IMR-90 (cell line): ENCODE data around the gene GAREM2. TPM values are rescaled to one million over a fixed set of nuclear protein-coding genes. Genes with fewer than 3 reads are reported as not detected.

Experiments used
- ATAC-seq: fragments of 200-7000 bp; cut with Tn5 transposase; 2 replicates; pipeline ENCODE4 v1.9.1; 2020; ENCODE audit warnings: low read depth, mild to moderate bottlenecking, moderate library complexity
- BruUV-seq: library from RNA; stranded (reverse); fragments of 400-500 nt; replicated peaks from 2 replicates; lab custom pipeline; 2021; lab: Mats Ljungman, UMichigan
- CTCF ChIA-PET: fragments of 300-600 bp; formaldehyde crosslinking; extraction: SDS; loops from one replicate; lab custom pipeline; 2021; ENCODE audit warnings: antibody characterized with exemption; lab: Yijun Ruan, JAX
- POLR2A ChIA-PET: fragments of 300-600 bp; sonication (Branson Sonifier 250); formaldehyde crosslinking; loops from one replicate; lab custom pipeline; 2022; ENCODE audit warnings: antibody characterized with exemption; ENCODE audit not compliant: unreplicated experiment; lab: Charles Lee
- DNase-seq: peaks from one replicate; pipeline ENCODE4 v3.0.0; 2013
- H2AFZ ChIP-seq: replicated peaks from 2 replicates; pipeline ENCODE3; 2013; ENCODE audit warnings: low read length, mild to moderate bottlenecking; ENCODE audit not compliant: poor library complexity
- H2AK5ac ChIP-seq: 2 replicates; pipeline ENCODE4 v1.6.1; 2013; ENCODE audit warnings: low read depth, low read length, inconsistent platforms
- H2AK9ac ChIP-seq: replicated peaks from 2 replicates; pipeline ENCODE3; 2013; ENCODE audit warnings: mild to moderate bottlenecking, low read depth, low read length, moderate library complexity; ENCODE audit not compliant: poor library complexity
- H2BK120ac ChIP-seq: 2 replicates; pipeline ENCODE4 v1.6.1; 2013; ENCODE audit warnings: low read depth, low read length, inconsistent platforms
- H2BK15ac ChIP-seq: 3 replicates; pipeline ENCODE4 v1.6.1; 2013; ENCODE audit warnings: low read depth, low read length, inconsistent platforms
- H2BK20ac ChIP-seq: 2 replicates; pipeline ENCODE4 v1.6.1; 2013; ENCODE audit warnings: low read depth, mild to moderate bottlenecking, inconsistent platforms, low read length, moderate library complexity
- H2BK5ac ChIP-seq: 2 replicates; pipeline ENCODE4 v1.6.1; 2013; ENCODE audit warnings: mild to moderate bottlenecking, low read depth, low read length, inconsistent platforms; ENCODE audit not compliant: poor library complexity, severe bottlenecking
- H3K14ac ChIP-seq: replicated peaks from 2 replicates; pipeline ENCODE4 v1.6.1; 2013; ENCODE audit warnings: low read depth, low read length, inconsistent platforms
- H3K18ac ChIP-seq: 2 replicates; pipeline ENCODE4 v1.6.1; 2013; ENCODE audit warnings: low read depth, low read length, control low read depth
- H3K23ac ChIP-seq: 2 replicates; pipeline ENCODE4 v1.6.1; 2013; ENCODE audit warnings: low read depth, low read length, inconsistent platforms
- H3K27ac ChIP-seq: 2 replicates; pipeline ENCODE4 v1.5.1; 2013; ENCODE audit warnings: mild to moderate bottlenecking, control low read depth, low read length; ENCODE audit not compliant: insufficient read depth
- H3K27me3 ChIP-seq: 2 replicates; pipeline ENCODE4 v1.6.1; 2013; ENCODE audit warnings: low read length; ENCODE audit not compliant: control insufficient read depth, insufficient read depth
- H3K36me3 ChIP-seq: 2 replicates; pipeline ENCODE4 v1.6.1; 2013; ENCODE audit warnings: low read length, mixed read lengths; ENCODE audit not compliant: control insufficient read depth, insufficient read depth
- H3K4ac ChIP-seq: 2 replicates; pipeline ENCODE4 v1.6.1; 2013; ENCODE audit warnings: low read depth, low read length, inconsistent platforms
- H3K4me1 ChIP-seq: 2 replicates; pipeline ENCODE4 v1.6.1; 2013; ENCODE audit warnings: low read length, mixed read lengths; ENCODE audit not compliant: control insufficient read depth, insufficient read depth
- H3K4me2 ChIP-seq: 2 replicates; pipeline ENCODE4 v1.6.1; 2013; ENCODE audit warnings: low read depth, mild to moderate bottlenecking, control low read depth, low read length, moderate library complexity
- H3K4me3 ChIP-seq: 2 replicates; pipeline ENCODE4 v1.5.1; 2013; ENCODE audit warnings: low read depth, mild to moderate bottlenecking, control low read depth, low read length, moderate library complexity; ENCODE audit not compliant: insufficient read depth
- H3K56ac ChIP-seq: 2 replicates; pipeline ENCODE4 v1.6.1; 2013; ENCODE audit warnings: low read length, inconsistent platforms; ENCODE audit not compliant: insufficient read depth; ENCODE audit errors: extremely low read depth
- H3K79me1 ChIP-seq, 2 experiments: 2 replicates each; pipeline ENCODE4 v1.6.1; 2013; ENCODE audit warnings: low read length in 2 of 2, inconsistent platforms in 1 of 2, low read depth in 1 of 2
- H3K9ac ChIP-seq: 2 replicates; pipeline ENCODE4 v1.6.1; 2013; ENCODE audit warnings: low read depth, low read length, control low read depth
- H3K9me1 ChIP-seq: 2 replicates; pipeline ENCODE4 v1.6.1; 2013; ENCODE audit warnings: low read length, inconsistent platforms; ENCODE audit not compliant: insufficient read depth
- H3K9me3 ChIP-seq: 2 replicates; pipeline ENCODE4 v1.6.1; 2013; ENCODE audit warnings: low read length; ENCODE audit not compliant: control insufficient read depth, insufficient read depth
- H4K20me1 ChIP-seq: 2 replicates; pipeline ENCODE4 v1.6.1; 2013; ENCODE audit warnings: low read length, inconsistent platforms; ENCODE audit not compliant: insufficient read depth
- H4K5ac ChIP-seq: 2 replicates; pipeline ENCODE4 v1.6.1; 2013; ENCODE audit warnings: mild to moderate bottlenecking, low read depth, low read length, control low read depth
- H4K8ac ChIP-seq, 2 experiments: 2 replicates each; pipeline ENCODE4 v1.6.1; 2013; ENCODE audit warnings: low read depth in 2 of 2, low read length in 2 of 2, control low read depth in 1 of 2, inconsistent platforms in 1 of 2
- H4K91ac ChIP-seq: 2 replicates; pipeline ENCODE4 v1.6.1; 2013; ENCODE audit warnings: low read depth, low read length, inconsistent platforms; ENCODE audit not compliant: insufficient read depth
- BHLHE40 ChIP-seq: fragments of 150-350 bp; IDR thresholded peaks from 2 replicates; pipeline ENCODE4 v1.6.1; 2016; ENCODE audit warnings: mild to moderate bottlenecking, low read depth, low read length
- CEBPB ChIP-seq: IDR thresholded peaks from 2 replicates; pipeline ENCODE4 v1.6.1; 2012; ENCODE audit warnings: low read depth, low read length, improper control_type of control experiment
- CHD1 ChIP-seq: IDR thresholded peaks from 2 replicates; pipeline ENCODE4 v1.6.1; 2012; ENCODE audit warnings: low read depth, low read length, improper control_type of control experiment
- ELK1 ChIP-seq: fragments of 150-350 bp; IDR thresholded peaks from 2 replicates; pipeline ENCODE4 v1.6.1; 2016; ENCODE audit warnings: low read depth, mild to moderate bottlenecking, low read length, moderate library complexity, borderline replicate concordance
- FOS ChIP-seq: fragments of 150-350 bp; IDR thresholded peaks from 2 replicates; pipeline ENCODE4 v1.6.1; 2016; ENCODE audit warnings: low read depth, low read length
- MAFK ChIP-seq: IDR thresholded peaks from 2 replicates; pipeline ENCODE4 v1.6.1; 2012; ENCODE audit warnings: low read depth, low read length, improper control_type of control experiment
- MAZ ChIP-seq: IDR thresholded peaks from 2 replicates; pipeline ENCODE4 v1.6.1; 2012; ENCODE audit warnings: low read depth, mild to moderate bottlenecking, low read length, improper control_type of control experiment, moderate library complexity, borderline replicate concordance
- MXI1 ChIP-seq: IDR thresholded peaks from 2 replicates; pipeline ENCODE4 v1.6.1; 2012; ENCODE audit warnings: low read depth, mild to moderate bottlenecking, low read length, moderate library complexity, borderline replicate concordance
- NFE2L2 ChIP-seq: fragments of 150-350 bp; IDR thresholded peaks from 2 replicates; pipeline ENCODE4 v1.6.1; 2016; ENCODE audit warnings: low read depth, mild to moderate bottlenecking, low read length
- POLR2A ChIP-seq: IDR thresholded peaks from 2 replicates; pipeline ENCODE4 v1.6.1; 2012; ENCODE audit warnings: mild to moderate bottlenecking, low read depth, low read length
- RAD21 ChIP-seq: IDR thresholded peaks from 2 replicates; pipeline ENCODE4 v1.6.1; 2012; ENCODE audit warnings: low read length, improper control_type of control experiment
- RCOR1 ChIP-seq: IDR thresholded peaks from 2 replicates; pipeline ENCODE4 v1.6.1; 2012; ENCODE audit warnings: mild to moderate bottlenecking, low read length, improper control_type of control experiment; ENCODE audit not compliant: insufficient replicate concordance
- RFX5 ChIP-seq: IDR thresholded peaks from 2 replicates; pipeline ENCODE4 v1.8.0; 2012; ENCODE audit warnings: low read depth, mild to moderate bottlenecking, low read length, moderate library complexity
- SMC3 ChIP-seq: fragments of 150-350 bp; IDR thresholded peaks from 2 replicates; pipeline ENCODE4 v1.6.1; 2016; ENCODE audit warnings: low read depth, mild to moderate bottlenecking, antibody characterized with exemption, low read length, moderate library complexity
- USF2 ChIP-seq: fragments of 150-350 bp; IDR thresholded peaks from 2 replicates; pipeline ENCODE4 v1.6.1; 2017; ENCODE audit warnings: mild to moderate bottlenecking, antibody characterized with exemption, low read length, low read depth
- WGBS, 2 experiments: methylation state at CpG; one replicate each; pipeline versions ENCODE4 v1.1.5 to v1.1.7; 2013; ENCODE audit warnings: missing lambda C conversion rate in 2 of 2; ENCODE audit not compliant: insufficient read length in 1 of 2; ENCODE audit errors: extremely low coverage in 2 of 2; 5-methylcytosine and 5-hydroxymethylcytosine counted together
- dilution Hi-C: fragments of 300-500 bp; cut with HindIII; formaldehyde crosslinking; loops from one replicate; pipeline ENCODE4 v1.14.3; 2018; ENCODE audit warnings: low sequenced_read_pairs; ENCODE audit not compliant: unreplicated experiment
- in situ Hi-C: fragments of 300-500 bp; cut with MboI; formaldehyde crosslinking; loops from 3 replicates; pipeline ENCODE4 v1.14.3; 2019; ENCODE audit warnings: low sequenced_read_pairs, inconsistent platforms, mixed read lengths
- intact Hi-C: fragments of 100-400 bp; cut with micrococcal nuclease; formaldehyde crosslinking; loops from 2 replicates; pipeline ENCODE4 v1.10.0; 2022
- polyA plus RNA-seq, 3 experiments: library from polyadenylated mRNA; depleted of rRNA; stranded (reverse); fragments of >200 nt; gene quantifications; 2 replicates each; pipeline ENCODE4 v1.2.3, GENCODE V29; 2012; ENCODE audit warnings: low replicate concordance in 1 of 3
- total RNA-seq: library from RNA; depleted of rRNA; stranded (reverse); fragments of >200 nt; gene quantifications from 2 replicates; pipeline ENCODE4 v1.2.3, GENCODE V29; 2012
- TF ChIP-seq, protein P1 (sequence below): conservative IDR thresholded peaks from 2 replicates; pipeline ENCODE4 v1.5.1; 2012; ENCODE audit warnings: mild to moderate bottlenecking, low read depth, low read length, improper control_type of control experiment

GAREM2 gene
- total and polyA plus RNA-seq, 2 of the 4 experiments (the other 2 are of a cell fraction) = 0.36 to 1.8 TPM

DNA sequence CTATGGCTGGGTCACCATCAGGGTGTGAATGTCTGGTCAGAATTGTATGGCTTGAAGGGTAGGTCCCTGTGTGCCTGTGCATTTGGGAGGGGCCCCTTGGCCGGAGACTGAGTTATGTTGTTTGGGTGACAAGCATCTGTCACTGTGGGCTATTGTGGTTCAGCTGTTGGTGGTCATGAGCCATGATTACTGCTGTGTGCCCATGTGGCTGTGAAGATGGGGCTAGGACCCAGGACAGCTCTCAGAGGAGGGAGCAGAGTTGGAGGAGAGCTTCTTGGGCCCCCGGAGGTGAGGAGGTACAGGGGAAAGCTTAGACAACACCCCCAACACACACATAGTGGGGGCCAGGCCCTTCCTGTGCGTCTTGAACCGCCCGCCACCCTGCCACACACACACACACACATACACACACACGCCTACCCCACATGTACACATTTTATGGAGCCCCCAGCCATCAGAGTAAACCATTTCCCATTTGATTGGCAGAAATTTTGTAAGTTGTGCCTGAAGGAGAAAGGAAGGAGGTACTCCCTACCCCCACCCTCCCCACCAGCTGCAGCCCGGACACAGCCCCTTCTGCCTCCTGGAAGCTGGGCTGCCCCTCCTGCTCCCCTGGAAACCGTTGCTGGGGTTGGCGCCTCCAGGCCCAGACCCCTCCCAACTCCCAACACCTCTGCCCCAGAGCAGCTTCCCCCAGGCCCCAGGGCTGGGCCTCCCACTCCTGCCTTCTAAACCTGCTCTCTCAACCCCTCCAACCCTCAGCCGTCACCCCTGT, 2.0 kb downstream of the GAREM2 start:
- H4K8ac ChIP-seq = no peak overlapping the region
- no peak overlapping the region for H3K56ac ChIP-seq
- H3K4me2 ChIP-seq = no peak overlapping the region
- no peak overlapping the region for H2BK120ac ChIP-seq
- intact Hi-C loops (no loop called here), dilution Hi-C loops (no loop called here), in situ Hi-C loops (no loop called here)
- H3K9ac ChIP-seq = no peak overlapping the region
- no peak overlapping the region for H2AFZ ChIP-seq
- H2BK15ac ChIP-seq = no peak overlapping the region
- BruUV-seq = no TSS peak
- no peak overlapping the region for H4K5ac ChIP-seq
- H2BK20ac ChIP-seq = no peak overlapping the region
- no peaks in the 10 kb centered on the region for H3K79me1 ChIP-seq
- ATAC-seq = no peak
- H3K27me3 ChIP-seq = peaks cover 58% of the 10 kb centered on the region
- H3K4ac ChIP-seq = no peak overlapping the region
- no peak overlapping the region for H3K27ac ChIP-seq
- no peak overlapping the region for H3K18ac ChIP-seq
- H3K14ac ChIP-seq = no peak overlapping the region
- no peak overlapping the region for H3K23ac ChIP-seq
- H3K9me1 ChIP-seq = no peaks in the 10 kb centered on the region
- no peaks in the 10 kb centered on the region; the same call in 1 of the 2 replicates for H3K9me3 ChIP-seq
- H4K20me1 ChIP-seq = no peaks in the 10 kb centered on the region
- DNase-seq = no peak
- no peak overlapping the region for H2AK9ac ChIP-seq
- H3K4me1 ChIP-seq = no peaks in the 10 kb centered on the region
- no peak overlapping the region for H3K4me3 ChIP-seq
- H2AK5ac ChIP-seq = no peak overlapping the region
- ChIA-PET POLR2A (no interaction called here), CTCF (no interaction called here)
- TF ChIP-seq, protein P1, sequence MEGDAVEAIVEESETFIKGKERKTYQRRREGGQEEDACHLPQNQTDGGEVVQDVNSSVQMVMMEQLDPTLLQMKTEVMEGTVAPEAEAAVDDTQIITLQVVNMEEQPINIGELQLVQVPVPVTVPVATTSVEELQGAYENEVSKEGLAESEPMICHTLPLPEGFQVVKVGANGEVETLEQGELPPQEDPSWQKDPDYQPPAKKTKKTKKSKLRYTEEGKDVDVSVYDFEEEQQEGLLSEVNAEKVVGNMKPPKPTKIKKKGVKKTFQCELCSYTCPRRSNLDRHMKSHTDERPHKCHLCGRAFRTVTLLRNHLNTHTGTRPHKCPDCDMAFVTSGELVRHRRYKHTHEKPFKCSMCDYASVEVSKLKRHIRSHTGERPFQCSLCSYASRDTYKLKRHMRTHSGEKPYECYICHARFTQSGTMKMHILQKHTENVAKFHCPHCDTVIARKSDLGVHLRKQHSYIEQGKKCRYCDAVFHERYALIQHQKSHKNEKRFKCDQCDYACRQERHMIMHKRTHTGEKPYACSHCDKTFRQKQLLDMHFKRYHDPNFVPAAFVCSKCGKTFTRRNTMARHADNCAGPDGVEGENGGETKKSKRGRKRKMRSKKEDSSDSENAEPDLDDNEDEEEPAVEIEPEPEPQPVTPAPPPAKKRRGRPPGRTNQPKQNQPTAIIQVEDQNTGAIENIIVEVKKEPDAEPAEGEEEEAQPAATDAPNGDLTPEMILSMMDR = no peak
- TF ChIP-seq ELK1 (no peak), POLR2A (no peak), RCOR1 (no peak), CHD1 (no peak), BHLHE40 (no peak), USF2 (no peak), MXI1 (no peak), SMC3 (no peak), MAFK (no peak), NFE2L2 (no peak), RFX5 (no peak), CEBPB (no peak), FOS (no peak), RAD21 (no peak), MAZ (no peak)
- no peak overlapping the region for H4K91ac ChIP-seq
- no peak overlapping the region for H2BK5ac ChIP-seq
- WGBS, 2 experiments = 67% methylated on average over 1 of the region's 10 CpGs; no CpG with 5 or more reads in 1 of the 2 experiments
- H3K36me3 ChIP-seq = no peaks in the 10 kb centered on the region
